HG03103 (cell line): ENCODE results near the gene PTH1R.
"Not testable (repeated sequence)": the region's sequence is repeated elsewhere in the genome, so short reads cannot be mapped to it uniquely, and the experiment has no call there.

Experiments used
- ATAC-seq: cut with Tn5 transposase; IDR thresholded peaks from one replicate; pipeline ENCODE4 v1.9.1; 2021; ENCODE audit warnings: low read depth; ENCODE audit not compliant: unreplicated experiment

PTH1R gene

DNA sequence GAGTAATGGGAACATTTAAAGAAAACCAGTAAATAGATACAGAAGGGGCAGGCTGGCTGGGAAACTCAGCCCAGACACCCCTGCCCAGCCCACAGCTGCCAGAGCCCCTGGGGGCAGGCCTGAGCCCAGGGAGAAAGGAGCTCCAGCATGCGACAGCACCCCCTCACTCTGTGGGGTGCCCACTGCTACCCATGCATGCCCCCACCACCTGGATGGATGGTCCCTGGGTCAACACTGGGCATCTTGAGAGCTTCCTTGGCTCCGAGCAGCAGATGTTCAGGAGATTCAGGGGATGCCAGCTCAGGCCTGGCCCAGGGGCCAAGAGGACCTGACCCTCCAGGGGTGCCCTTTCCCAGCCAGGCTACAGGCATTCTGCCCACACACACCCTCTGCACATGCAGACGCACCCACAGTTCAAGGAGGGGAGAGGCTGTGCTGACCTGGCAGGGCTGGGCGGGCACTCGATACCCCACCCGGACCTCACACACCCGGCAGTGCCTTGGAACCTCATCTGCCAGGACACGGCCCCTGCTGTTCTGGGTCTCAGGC lies 31.5 kb downstream of the PTH1R start:
- no peak for ATAC-seq

DNA sequence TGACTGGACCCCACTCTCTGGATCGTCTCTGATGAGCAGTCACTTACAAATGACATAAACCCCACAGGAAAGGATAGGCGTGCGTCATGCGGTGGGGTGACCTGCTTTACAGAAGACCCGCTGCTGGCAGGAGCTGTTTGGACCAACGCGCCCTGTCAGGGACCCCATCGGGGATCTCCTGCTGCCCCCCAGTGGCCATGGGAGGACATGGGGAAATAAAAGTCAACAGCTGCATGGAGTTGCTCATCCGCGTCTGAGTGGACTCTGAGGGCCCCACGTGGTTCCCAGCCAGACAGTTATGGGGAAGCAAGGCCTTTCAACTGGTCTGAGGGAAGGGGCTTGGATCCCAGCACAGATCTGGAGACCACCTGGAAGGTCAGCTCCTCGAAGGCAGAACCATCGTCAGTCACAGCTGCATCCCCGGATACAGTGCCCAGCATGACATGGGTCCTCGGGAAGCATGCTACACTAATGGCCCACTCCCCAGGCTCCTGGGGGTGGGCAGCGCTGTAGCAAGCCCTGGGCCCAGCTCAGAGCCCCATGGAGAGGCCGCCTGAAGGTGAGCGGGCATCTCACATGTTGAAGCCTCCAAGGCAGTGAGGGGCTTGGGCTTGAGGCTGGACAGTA lies 32.1 kb downstream of the PTH1R start:
- peak; percentile 56 for ATAC-seq

DNA sequence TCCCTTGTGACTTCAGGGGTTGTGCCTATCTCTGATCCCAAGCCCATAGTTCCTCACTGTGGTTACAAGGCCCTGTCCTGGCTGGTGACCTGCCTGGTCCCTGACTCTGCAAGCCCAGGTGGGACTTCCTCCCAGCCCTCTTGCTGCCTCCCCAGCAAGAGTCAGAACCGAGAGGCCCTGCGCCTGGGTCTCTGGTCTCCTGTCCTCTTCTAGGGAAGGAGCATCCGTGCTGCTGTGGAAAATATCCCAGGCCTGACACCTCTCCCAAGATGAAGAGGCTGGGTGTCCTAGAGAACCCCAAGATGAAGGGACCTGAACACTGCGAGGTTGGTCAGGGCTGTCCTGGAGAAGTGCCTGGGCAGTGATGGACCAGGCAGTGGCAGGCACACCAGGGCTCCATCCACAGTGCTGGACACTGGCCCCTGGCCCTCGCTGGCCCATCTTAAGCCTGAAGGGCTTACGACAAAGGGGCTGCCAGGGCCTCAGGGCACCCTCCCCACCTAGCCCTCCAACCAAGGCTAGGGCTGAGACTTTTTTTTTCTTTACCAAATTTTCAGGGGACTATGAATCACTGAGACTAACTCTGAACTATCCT lies 32.7 kb downstream of the PTH1R start:
- no peak for ATAC-seq

DNA sequence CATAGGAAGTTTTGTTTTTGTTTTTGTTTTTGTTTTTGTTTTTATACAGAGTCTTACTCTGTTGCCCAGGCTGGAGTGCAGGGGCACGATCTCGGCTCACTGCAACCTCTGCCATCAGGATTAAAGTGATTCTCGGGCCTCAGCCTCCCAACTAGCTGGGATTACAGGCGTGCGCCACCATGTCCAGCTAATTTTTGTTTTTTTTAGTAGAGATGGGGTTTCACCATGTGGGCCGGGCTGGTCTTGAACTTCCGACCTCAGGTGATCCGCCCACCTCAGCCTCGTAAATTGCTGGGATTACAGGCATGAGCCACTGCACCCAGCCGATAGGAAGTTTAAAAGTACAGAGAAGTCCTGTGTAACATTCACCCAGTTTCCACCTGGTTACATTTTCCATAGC lies 33.4 kb downstream of the PTH1R start:
- not testable (repeated sequence) for ATAC-seq

DNA sequence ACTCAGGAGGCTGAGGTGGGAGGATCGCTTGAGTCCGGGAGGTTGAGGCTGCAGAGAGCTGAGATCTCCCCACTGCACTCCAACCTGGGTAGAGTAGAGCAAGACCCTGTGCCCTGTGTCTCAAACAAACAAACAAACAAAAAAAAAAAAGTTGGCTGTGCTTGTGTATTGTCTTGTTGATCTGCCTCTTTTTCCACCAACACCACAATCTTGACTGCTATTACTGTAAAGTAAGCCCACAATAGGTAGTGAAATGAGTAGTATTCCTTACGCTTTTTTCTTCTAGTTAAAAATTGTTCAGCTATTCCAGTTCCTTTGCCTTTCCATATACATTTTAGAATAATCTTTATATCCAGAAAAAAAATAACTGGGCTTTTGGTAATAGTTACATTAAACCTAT lies 35.5 kb downstream of the PTH1R start:
- ATAC-seq = no peak

DNA sequence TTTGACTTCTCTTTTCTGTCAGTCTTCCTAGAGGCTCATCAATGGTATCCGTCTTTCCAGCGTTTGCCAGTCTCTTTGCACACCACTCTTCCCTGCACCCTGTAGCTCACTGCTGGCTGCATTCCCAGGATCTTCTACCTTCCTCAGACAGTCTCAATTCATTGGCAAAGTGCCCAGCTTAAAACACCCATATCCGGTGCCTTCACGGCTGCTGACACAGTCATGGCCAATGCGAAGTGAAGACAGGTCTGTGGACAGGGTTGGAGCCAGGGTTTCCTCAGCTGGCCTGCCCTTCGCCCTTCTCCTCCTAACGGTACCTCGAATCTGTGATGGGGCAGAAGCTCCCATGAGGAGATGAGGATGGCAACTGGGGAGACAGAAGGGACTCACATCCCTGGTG lies 36.1 kb downstream of the PTH1R start:
- no peak for ATAC-seq

DNA sequence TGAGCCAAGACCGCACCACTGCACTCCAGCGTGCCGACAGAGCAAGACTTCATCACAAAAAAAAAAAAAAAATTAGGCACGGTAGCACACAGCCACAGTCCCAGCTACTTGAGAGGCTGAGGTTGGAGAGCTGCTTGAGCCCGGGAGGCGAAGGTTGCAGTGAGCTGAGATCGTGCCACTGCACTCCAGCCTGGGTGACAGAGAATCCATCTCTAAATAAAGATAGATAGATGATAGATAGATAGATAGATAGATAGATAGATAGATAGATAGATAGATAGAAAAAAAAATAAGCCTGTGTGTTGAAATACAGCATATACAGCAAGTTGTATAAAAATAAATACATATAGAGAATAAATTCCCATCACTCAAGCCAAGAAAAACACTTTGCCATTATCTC lies 37.3 kb downstream of the PTH1R start:
- ATAC-seq = no peak

DNA sequence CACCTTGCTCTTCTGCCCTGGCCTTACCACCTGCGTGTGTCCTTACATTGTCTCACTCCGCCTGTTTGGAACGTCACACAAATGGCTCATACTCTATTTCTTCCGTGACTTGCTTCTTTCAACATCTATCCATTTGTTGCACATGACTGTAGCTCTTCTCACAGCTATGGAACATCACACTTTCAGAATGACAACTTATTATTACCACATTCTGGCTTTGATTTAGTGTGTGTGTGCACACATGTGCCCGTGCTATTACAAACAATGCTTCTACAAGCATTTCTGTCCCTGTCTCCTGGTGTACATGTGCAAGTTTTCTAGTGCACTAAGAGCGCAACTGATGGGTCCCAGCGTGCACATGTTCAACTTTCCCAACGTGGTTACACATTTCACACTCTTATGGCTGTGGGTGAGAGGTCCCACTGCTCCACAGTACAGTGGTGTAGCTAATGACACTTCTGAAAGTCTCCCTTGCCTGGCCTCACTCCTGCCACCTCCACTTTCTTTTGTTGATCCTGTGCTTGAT lies 37.8 kb downstream of the PTH1R start:
- no peak for ATAC-seq

DNA sequence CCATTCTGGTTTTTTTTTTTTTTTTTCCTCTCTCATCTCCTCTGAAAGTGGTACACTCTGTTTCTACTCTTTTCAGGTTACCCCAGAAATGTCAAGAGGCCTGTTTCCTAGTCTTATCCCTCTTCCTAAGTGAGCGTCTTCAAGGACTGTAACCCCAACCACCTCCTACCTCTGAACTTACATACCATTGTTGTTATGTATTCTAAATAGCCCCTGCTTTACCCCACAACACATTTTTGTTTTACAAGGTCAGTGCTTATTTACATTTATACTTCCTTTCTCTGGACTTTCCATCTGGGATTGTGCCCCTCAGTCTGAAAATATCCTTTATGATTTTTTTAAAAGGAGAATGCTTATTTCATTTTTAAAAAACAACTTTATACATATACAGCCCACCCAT lies 38.8 kb downstream of the PTH1R start:
- ATAC-seq = no peak

DNA sequence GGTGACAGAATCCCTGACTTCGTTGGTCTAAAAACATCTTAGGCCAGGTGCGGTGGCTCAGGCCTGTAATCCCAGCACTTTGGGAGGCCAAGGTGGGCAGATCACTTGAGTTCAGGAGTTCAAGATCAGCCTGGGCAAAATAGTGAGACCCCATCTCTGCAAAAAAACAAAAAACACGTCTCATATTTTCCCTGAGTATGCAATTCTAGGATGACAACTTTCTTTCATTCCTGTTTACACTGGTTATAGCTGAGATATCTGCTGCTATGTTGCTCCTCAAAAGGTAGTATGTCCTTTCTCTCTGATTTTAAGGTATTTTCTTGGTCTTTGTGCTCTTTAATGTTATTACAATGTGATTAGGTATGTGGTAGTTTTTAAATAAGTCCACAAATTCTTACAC lies 39.3 kb downstream of the PTH1R start:
- ATAC-seq = no peak

DNA sequence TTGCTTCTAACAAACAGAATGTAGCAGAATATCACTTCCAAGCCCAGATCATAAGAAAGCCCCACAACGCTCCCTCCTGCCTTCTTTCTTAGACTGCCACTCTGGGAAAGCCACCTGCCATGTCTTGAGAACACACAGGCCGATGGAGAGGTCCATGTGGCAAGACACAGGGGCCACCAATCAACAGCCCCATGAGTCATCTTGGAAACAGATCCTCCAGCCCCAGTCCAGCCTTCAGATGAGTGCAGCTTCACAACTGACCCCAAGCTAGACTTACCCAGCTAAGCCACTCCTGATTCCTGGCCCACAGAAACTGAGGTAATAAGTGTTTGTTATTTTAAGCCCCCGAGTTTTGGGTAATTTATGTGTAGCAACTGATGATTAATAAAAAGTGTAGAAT lies 39.7 kb downstream of the PTH1R start:
- no peak for ATAC-seq

DNA sequence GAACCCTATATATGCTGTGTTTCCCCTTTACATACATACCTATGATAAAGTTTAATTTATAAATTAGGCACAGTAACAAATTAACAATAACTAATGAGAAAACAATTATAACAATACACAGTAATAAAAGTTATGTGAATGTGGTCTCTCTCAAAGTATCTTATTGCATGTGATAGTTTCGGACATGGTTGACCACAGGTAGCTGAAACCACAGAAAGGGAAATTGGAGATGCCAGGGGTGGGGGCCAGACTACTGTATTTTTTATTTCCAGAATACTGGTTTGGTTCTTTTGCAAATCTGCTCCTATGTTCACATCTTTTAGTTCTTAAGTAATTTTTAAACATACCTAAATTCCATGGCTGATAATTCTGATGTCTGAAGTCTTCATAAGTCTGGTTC lies 40.7 kb downstream of the PTH1R start:
- ATAC-seq = no peak

DNA sequence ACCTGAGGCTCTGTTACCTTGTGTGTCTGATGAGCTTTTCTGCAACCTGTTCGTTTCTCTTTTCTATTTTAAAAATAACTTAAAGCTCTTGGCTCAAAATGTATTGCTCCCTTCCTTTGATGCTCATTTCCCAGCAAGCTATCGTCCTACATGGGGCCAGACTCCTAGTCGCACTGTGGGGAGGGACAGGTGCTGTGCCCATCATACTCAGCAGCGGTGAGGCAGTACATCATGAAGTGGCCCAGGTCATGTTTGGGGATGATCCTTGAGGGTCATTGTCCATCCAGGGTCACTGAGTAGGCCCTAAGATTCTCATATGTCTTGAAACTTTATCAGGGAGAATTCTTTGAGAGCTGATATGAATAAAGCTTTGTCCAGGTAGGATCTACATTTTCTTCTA lies 41.1 kb downstream of the PTH1R start:
- ATAC-seq = no peak

DNA sequence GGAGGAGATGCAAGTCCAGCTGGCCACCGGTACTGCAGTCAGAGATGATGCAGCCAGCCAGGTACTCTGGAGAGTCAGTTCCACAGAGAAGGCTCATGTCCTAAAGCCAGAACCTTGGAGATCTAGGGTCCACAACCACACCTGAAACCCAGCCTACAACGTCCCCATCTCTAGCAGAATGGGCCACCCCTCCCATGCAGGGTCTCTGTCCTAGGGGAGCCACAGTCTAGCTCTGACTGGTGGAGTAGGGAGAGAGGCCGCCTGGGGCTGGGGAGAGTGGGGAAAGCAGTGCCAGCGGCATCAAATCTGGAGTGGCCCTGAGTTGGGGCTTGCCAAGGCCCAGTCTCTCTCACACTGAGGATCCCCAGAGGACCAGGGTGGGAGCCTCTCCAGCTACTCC lies 43.5 kb downstream of the PTH1R start:
- no peak for ATAC-seq

DNA sequence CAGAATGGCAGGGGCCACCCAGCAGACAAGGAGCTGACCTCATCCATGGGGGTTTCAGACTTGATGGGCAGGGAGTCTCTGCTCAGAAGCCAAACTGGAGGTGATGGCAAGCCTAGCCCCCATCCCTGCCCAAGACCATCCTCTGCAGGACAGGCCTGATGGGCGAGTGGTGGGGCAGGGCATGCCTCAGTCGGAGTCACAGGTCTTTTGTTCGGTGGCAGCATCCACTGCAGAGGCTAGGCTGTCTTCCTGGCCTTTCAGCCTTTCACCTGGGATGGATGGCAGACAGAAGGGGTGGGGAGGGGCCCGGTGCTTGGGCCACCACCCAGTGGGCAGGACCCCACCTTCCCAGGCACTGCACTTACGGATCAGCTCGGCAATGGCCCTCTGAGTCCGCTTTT lies 44.4 kb downstream of the PTH1R start:
- ATAC-seq = no peak

DNA sequence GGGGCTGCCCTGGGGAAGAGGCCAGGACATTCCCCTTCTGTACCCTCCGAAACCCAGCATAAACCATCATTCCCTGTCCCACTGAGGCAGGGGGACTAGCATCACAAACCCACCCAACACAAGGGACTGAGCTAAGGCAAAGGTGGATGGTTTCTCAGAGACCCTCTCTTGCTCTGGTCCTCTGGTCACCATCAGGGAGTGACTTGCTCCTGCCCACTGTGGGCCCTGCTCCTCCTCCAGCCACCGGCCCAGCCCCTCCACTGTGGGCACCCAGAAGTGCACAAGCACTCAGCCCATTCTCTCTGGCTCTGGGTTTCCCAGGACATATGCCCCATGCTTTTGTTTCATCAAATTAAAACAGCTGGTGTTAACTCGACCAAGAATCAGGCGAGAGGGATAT lies 44.9 kb downstream of the PTH1R start:
- ATAC-seq = no peak

DNA sequence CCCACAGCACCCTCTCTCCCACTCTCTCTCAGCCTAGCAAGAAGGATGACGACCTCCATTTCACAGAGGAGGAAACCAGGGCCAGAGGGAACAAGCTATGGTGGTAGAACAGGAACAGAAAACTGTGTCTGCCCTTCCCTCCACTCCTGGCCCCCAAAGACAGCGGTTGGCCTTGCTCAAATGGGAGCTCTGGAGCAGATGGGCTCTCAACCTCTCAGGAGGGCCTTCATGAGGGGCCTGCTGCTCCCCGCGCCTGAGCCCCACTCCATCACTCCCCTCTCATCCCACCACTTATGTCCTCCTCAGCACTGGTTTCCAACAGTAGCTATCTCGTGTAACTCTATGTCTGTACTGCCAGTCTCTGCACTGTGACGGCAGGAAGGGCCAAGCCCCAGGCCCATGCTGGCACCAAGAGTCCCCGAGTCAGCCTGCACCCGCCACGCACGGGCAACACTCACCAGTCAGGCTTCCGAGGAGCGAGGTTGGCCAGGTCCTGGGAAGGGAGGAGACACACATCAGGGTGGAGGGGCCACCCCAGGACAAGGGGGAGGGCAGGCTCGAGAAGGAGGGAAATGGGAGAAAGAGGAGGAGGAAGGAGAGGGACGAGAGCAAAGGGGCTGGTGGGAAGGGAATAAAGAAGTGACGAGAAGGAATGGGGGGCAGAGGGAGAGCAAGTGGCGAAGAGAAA lies 45.5 kb downstream of the PTH1R start:
- no peak for ATAC-seq

DNA sequence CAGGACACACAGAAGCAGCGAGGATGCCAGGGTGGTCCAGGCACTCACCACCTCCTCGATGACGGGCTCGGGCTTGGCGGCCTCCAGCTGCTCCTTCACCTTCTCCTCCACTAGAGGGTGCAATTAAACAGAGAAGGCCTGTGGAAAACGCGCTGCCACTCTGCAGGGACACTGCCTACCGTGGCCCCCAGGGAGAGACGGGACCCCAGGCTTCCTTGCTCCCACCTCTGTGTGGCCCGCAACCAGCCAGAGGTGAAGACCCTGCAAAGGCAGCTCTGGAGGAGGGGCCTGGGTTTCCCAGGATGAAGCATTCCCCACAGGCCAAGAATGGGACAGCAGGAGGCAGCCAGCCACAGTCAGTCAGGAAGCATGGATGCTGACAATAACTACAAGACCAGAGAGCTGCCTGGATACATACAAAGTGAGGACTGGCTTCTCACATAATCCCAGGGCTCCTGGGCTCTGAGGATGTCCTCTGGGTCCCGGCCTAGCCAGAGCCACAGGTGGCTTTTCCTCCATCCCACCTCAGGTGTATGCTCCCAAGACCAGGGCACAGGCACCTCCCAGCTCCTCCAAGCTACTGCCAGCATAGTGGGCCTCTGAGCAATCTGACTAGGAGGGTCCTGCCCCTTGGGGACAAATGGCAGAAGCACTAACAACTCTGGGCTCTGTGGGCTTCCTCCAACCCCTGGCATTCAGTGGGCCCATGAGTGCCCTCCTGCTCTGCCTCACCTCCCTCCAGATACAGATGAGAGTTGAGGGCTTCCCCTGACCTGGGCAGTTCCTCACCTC lies 46.2 kb downstream of the PTH1R start:
- ATAC-seq = no peak

DNA sequence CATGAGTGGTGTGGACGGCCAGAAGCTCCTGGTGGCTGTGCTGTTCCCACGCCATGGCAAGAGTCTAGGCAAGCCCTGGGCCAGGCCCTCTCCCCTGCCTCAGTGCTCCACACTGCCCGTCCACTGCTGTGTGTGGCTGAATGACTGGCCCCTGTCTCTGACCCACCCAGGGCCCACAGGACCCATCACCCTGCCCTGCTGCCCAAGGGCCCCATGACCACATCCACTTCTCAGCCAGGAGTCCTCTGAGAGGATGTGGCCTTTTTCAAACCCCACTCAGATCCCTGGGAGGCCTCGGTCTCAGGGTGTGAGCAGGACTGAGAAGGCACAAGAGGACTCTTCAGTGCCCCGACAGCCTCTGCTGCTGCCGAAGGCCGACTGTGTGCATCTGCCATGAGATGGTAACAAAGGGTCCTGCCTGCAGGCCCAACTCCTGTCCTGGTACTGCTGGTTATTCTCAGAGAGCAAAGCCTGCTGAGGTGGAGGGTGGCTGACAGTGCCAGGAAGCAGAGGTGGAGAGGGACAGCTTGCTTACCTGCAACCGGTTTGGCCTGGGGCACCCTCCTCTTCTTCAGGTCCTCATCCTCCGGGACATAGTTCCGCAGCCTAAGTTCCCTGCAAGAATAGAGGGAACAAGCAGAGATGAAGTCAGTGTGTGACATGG lies 47.5 kb downstream of the PTH1R start:
- no peak for ATAC-seq

DNA sequence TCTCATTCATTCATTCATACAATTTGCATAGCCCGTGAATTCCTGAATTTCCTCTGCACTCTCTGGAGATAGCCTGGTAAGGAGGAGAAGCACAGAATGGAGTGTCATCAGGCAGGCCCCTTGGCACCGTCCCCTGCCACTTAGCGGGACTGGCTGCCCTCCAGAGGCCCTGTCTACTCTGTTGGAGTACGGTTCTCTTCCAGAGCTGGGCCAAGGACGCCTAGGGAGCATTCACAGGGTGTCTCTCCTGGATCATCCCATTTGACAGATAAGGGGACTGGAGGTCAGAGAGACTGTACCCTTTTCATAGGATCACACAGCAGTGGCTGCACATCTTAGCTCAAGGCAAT lies 48.0 kb downstream of the PTH1R start:
- ATAC-seq = no peak

DNA sequence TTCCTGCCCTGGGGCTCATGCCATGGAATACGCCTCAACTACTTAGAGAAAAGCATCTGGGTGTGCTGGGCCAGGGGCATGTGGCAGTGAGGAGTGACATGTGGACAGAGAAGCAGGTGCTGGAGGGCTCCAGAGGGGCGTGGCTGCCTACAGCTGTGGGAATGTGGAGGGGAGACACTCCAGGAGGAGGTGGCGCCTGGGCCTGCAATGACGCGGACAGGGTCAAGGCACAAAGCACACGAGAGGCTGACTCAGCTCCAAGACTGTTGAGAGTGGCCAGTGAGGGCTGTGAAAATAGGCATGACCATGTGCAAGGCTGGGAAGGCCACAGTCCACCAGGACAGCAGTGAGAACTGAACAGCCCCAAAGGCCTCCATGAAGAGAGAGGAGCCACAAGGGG lies 48.5 kb downstream of the PTH1R start:
- no peak for ATAC-seq
